H1 (cell line): ENCODE data around the gene CMSS1. TPM values are rescaled to one million over a fixed set of nuclear protein-coding genes. Genes with fewer than 3 reads are reported as not detected.

Experiments used
- ATF3 ChIP-seq: IDR thresholded peaks from 2 replicates; pipeline ENCODE4 v1.6.1; 2011; ENCODE audit warnings: low read depth, mild to moderate bottlenecking, low read length; ENCODE audit not compliant: insufficient read depth
- CBX8 ChIP-seq: fragments of 300-800, 300-1000 bp; sonication (generic); IDR thresholded peaks from 2 replicates; pipeline ENCODE4 v1.7.1; 2016; ENCODE audit warnings: low read depth, low read length, borderline replicate concordance
- CEBPB ChIP-seq: IDR thresholded peaks from 2 replicates; pipeline ENCODE4 v1.6.1; 2012; ENCODE audit warnings: low read depth, low read length
- CHD7 ChIP-seq: fragments of 300-600 bp; sonication (generic); IDR thresholded peaks from 2 replicates; pipeline ENCODE4 v1.7.1; 2012; ENCODE audit warnings: low read length, moderate library complexity, mild to moderate bottlenecking, inconsistent platforms; ENCODE audit not compliant: insufficient replicate concordance
- JUN ChIP-seq: IDR thresholded peaks from 2 replicates; pipeline ENCODE4 v1.6.1; 2011; ENCODE audit warnings: low read depth, mild to moderate bottlenecking, improper control_type of control experiment, low read length
- RAD21 ChIP-seq, 2 experiments: IDR thresholded peaks in 1 of 2; conservative IDR thresholded peaks in 1 of 2; 2 replicates each; pipeline ENCODE4 v1.6.1; 2011; ENCODE audit warnings: low read depth in 2 of 2, low read length in 2 of 2, improper control_type of control experiment in 1 of 2, inconsistent platforms in 1 of 2, mild to moderate bottlenecking in 1 of 2, moderate library complexity in 1 of 2
- SIRT6 ChIP-seq: IDR thresholded peaks from one replicate; pipeline ENCODE4 v1.7.1; 2012; ENCODE audit warnings: low read length, inconsistent platforms
- TEAD4 ChIP-seq: IDR thresholded peaks from 2 replicates; pipeline ENCODE4 v1.6.1; 2012; ENCODE audit warnings: low read depth, low read length, inconsistent platforms, mixed read lengths
- USF2 ChIP-seq: IDR thresholded peaks from 2 replicates; pipeline ENCODE4 v1.6.1; 2011; ENCODE audit warnings: low read length, improper control_type of control experiment
- polyA plus RNA-seq, 7 experiments: library from polyadenylated mRNA; depleted of rRNA in 3 of 7; stranded (reverse) in 5 of 7; unstranded in 2 of 7; fragments of >200 nt in 5 of 7; fragments of 200-250 nt in 2 of 7; gene quantifications; 1 replicate in 5 of 7; 2 replicates in 1 of 7; 4 replicates in 1 of 7; pipeline versions ENCODE4 v1.2.1 to v1.2.3, GENCODE V29; 2011 to 2013; ENCODE audit warnings: missing spikeins in 2 of 7, mixed read lengths in 2 of 7
- total RNA-seq: library from RNA; stranded (reverse); fragmentation: NEBNext Ultra II Directional; extraction: Animal tissue kit (Norgen Biotek cat#: 25700); gene quantifications from 2 replicates; pipeline ENCODE4 v1.2.1, GENCODE V29; 2021

CMSS1 gene
- total and polyA plus RNA-seq, 2 of the 8 experiments (the other 6 are each of a cell fraction or from before 2014, with no cell fraction given), result 15.2 to 75.1 TPM

- TF ChIP-seq CHD7 (no peak), CBX8 (no peak), SIRT6 (no peak), CEBPB (no peak), RAD21 (IDR thresholded peaks at IDR 0.05 in 1 of 2, conservative IDR thresholded peaks at IDR 0.05 in 1 of 2; ENCODE audit: low read depth in 2 of 2, low read length in 2 of 2) (no peak), USF2 (no peak), ATF3 (no peak), JUN (no peak), TEAD4 (no peak)
These were observed 246.3 kb downstream of the CMSS1 start (continued) for GRCh38 chr3:100063929-100064461.
